Suprapubic skin (tissue), 3 donors: ENCODE results near the gene TP53TG5.

ENCODE experiments used
- EP300 ChIP-seq: sonication (generic); formaldehyde crosslinking; IDR thresholded peaks from one replicate; pipeline ENCODE4 v1.6.1; 2017; ENCODE audit warnings: antibody characterized with exemption
- TF ChIP-seq, protein P1 (sequence below), 2 donors: fragments of 200-600 bp in 1 of 2; fragments of 450-650 bp in 1 of 2; sonication (generic) in 1 of 2; IDR thresholded peaks; one replicate each; pipeline ENCODE4 v1.5.1; 2016 to 2019; ENCODE audit warnings: antibody characterized with exemption in 2 of 2, mild to moderate bottlenecking in 1 of 2, moderate library complexity in 1 of 2

DNA sequence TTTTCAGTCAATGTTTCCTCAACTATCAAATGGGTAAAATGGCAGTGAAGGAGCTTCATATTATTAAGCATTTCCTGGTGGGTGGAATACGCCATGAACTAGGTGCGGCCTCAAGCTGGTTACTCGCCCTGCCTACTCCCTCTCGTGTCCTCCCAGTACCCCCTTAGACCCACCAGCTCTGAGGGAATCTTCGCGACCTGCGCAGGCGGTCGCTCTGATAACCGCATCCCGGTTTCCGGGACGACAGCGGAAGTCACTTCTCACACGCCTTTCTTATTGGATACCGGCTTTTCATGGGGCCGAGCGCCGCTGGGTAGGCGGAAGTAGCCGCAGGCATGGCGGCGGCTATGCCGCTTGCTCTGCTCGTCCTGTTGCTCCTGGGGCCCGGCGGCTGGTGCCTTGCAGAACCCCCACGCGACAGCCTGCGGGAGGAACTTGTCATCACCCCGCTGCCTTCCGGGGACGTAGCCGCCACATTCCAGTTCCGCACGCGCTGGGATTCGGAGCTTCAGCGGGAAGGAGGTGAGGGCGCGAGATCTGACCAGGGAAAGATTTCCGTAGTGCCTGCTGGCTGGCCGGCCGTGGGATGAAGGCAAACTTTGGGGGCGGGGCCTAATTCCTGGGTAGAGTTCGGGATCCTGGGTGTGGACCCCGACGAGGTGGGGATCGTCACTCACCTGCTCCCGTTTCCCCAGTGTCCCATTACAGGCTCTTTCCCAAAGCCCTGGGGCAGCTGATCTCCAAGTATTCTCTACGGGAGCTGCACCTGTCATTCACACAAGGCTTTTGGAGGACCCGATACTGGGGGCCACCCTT lies 37.9 kb upstream of the TP53TG5 start, which contains the start of gene PIGT:
- TF ChIP-seq, protein P1, sequence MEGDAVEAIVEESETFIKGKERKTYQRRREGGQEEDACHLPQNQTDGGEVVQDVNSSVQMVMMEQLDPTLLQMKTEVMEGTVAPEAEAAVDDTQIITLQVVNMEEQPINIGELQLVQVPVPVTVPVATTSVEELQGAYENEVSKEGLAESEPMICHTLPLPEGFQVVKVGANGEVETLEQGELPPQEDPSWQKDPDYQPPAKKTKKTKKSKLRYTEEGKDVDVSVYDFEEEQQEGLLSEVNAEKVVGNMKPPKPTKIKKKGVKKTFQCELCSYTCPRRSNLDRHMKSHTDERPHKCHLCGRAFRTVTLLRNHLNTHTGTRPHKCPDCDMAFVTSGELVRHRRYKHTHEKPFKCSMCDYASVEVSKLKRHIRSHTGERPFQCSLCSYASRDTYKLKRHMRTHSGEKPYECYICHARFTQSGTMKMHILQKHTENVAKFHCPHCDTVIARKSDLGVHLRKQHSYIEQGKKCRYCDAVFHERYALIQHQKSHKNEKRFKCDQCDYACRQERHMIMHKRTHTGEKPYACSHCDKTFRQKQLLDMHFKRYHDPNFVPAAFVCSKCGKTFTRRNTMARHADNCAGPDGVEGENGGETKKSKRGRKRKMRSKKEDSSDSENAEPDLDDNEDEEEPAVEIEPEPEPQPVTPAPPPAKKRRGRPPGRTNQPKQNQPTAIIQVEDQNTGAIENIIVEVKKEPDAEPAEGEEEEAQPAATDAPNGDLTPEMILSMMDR (IDR thresholded peaks at IDR 0.05), result no peak
- no peak for TF ChIP-seq EP300
